ENCODE data around the gene LRRC55. TPM values are rescaled to one million over a fixed set of nuclear protein-coding genes. Genes with fewer than 3 reads are reported as not detected.

The LRRC55 gene
- polyA plus RNA-seq, 2 of the 4 experiments (the other 2 are of a cell fraction): 0.01 TPM; not detected in 1

- Histone ChIP-seq H3K4me3 (no peak overlapping the region), H3K9me3 (0 out of 3 replicates have a peak, but pooled peaks cover 3% of the 10 kb centered on the region), H3K4me2 (no peak overlapping the region), H3K27ac (no peak overlapping the region), H3K4me1 (peaks cover 13% of the 10 kb centered on the region)
- FAIRE-seq: no peak
- POLR2A ChIA-PET: no interaction called here
- DNase-seq (ENCODE audit: low read depth in 1 of 2, low spot score in 1 of 2): no peak
- ATAC-seq: no peak
- CTCF ChIA-PET: interaction anchor here (1.6 to 1.9 kb wide), 2 partner anchors 27 to 381 kb away, joined by 5 to 8 read pairs; no protein-coding TSS in a partner anchor
- TF ChIP-seq BHLHE40 (IDR thresholded peaks at IDR 0.05; ENCODE audit: low read depth, low read length) (no peak), EHMT2 (IDR thresholded peaks at IDR 0.05; ENCODE audit: low read depth) (no peak), BCL3 (IDR thresholded peaks at IDR 0.05) (no peak), E2F6 (IDR thresholded peaks at IDR 0.05; ENCODE audit: borderline replicate concordance, low read depth) (no peak), FOSB (CRISPR knock-in tag; IDR thresholded peaks at IDR 0.05) (no peak), GATA3 (IDR thresholded peaks at IDR 0.05; ENCODE audit: borderline replicate concordance) (no peak), CTCF (IDR thresholded peaks at IDR 0.05) (no peak), SREBF2 (IDR thresholded peaks at IDR 0.05) (no peak), CBX2 (IDR thresholded peaks at IDR 0.05; ENCODE audit: borderline replicate concordance, low read depth) (no peak), REST (IDR thresholded peaks at IDR 0.05) (no peak)
- 37% methylated on average over 1 of the region's 1 CpG for WGBS (ENCODE audit: missing lambda C conversion rate)
These were observed 40.5 kb downstream of the LRRC55 start for GRCh38 chr11:57222239-57222638.

GRCh38 chr11:57223601-57224000 is 41.8 kb downstream of the LRRC55 start:
- H3K4me1 ChIP-seq: peaks cover 13% of the 10 kb centered on the region
- 89% methylated on average over 3 of the region's 3 CpGs for WGBS (ENCODE audit: missing lambda C conversion rate)
- CTCF ChIA-PET: interaction anchor here (0.9 to 2.9 kb wide), 4 partner anchors 16 to 382 kb away, joined by 3 to 23 read pairs (median 4); no protein-coding TSS in a partner anchor
- H3K4me3 ChIP-seq: no peak overlapping the region
- no peak for DNase-seq (ENCODE audit: low read depth in 1 of 2, low spot score in 1 of 2)
- H3K4me2 ChIP-seq: no peak overlapping the region
- no peak for FAIRE-seq
- H3K9me3 ChIP-seq: 0 out of 3 replicates have a peak, but pooled peaks cover 3% of the 10 kb centered on the region
- peak overlapping the region; percentile 46 to 62; a peak in 4 of 6 replicates for H3K27ac ChIP-seq
- ATAC-seq: no peak
- TF ChIP-seq TFCP2L1 (CRISPR knock-in tag; IDR thresholded peaks at IDR 0.05) (no peak), PBX3 (IDR thresholded peaks at IDR 0.05) (no peak), JUN (IDR thresholded peaks at IDR 0.05) (no peak), ZC3H11A (IDR thresholded peaks at IDR 0.05) (no peak), CEBPB (IDR thresholded peaks at IDR 0.05) (no peak), CBX8 (IDR thresholded peaks at IDR 0.05) (no peak), TP53 (CRISPR knock-in tag; IDR thresholded peaks at IDR 0.05) (no peak)
- POLR2A ChIA-PET: no interaction called here
